Measurements from ENCODE around the gene BICD2. TPM values are rescaled to one million over a fixed set of nuclear protein-coding genes. Genes with fewer than 3 reads are reported as not detected.
"Not testable (repeated sequence)": the region's sequence is repeated elsewhere in the genome, so short reads cannot be mapped to it uniquely, and the experiment has no call there.

Gene BICD2
- 20.1 and 21.6 TPM in 2 replicates for total RNA-seq (2014; rRNA removed; shearing (Covaris generic))

GRCh38 chr9:92764381-92764987, at the start of gene BICD2:
Gene BICD2, minus strand, starts transcription at chr9:92764833. Its CDS starts 89 bp downstream, at chr9:92764744.
- no peak for DNase-seq (ENCODE audit: low read depth)

- not testable (repeated sequence) for DNase-seq (ENCODE audit: low read depth)
These were observed 45.1 kb upstream of the BICD2 start for GRCh38 chr9:92809629-92810326.

DNA sequence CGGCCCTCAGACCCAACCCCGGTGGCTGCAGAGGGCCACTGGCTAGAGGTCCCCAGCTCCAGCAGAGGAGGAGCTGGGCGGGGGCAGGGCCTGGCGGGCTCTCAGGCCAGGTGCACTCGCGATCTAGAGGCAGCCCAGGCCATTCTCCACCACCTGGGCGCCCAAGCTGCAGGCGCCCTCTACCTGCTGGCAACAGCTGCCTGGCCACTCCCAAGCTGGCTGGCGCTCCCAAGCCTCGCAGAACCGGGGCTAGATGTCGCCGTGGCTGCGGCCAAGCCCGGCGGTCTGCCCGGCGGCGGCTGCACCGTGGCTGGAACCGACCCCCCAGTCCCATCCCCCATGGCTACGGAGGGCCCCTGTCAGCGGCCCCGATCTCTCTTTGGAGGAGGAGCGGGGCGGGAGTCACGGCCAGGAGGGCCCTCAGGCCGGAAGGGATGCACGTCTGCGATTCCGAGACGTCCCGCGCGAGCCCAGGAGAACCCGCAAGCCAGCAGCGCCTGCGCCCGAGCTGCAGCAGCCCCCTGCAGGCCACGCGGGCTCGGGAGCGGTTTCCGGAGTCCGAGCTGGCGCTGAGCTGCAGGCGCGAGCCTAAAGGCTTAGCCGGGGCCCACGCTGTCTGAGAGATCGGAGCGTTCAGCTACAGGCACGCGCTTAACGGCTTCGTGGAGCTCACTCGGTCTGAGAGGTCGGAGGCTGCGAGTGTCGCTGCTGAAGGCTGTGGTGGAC, 44.3 kb upstream of the BICD2 start:
- peak; percentile 56 for DNase-seq (ENCODE audit: low read depth)

DNA sequence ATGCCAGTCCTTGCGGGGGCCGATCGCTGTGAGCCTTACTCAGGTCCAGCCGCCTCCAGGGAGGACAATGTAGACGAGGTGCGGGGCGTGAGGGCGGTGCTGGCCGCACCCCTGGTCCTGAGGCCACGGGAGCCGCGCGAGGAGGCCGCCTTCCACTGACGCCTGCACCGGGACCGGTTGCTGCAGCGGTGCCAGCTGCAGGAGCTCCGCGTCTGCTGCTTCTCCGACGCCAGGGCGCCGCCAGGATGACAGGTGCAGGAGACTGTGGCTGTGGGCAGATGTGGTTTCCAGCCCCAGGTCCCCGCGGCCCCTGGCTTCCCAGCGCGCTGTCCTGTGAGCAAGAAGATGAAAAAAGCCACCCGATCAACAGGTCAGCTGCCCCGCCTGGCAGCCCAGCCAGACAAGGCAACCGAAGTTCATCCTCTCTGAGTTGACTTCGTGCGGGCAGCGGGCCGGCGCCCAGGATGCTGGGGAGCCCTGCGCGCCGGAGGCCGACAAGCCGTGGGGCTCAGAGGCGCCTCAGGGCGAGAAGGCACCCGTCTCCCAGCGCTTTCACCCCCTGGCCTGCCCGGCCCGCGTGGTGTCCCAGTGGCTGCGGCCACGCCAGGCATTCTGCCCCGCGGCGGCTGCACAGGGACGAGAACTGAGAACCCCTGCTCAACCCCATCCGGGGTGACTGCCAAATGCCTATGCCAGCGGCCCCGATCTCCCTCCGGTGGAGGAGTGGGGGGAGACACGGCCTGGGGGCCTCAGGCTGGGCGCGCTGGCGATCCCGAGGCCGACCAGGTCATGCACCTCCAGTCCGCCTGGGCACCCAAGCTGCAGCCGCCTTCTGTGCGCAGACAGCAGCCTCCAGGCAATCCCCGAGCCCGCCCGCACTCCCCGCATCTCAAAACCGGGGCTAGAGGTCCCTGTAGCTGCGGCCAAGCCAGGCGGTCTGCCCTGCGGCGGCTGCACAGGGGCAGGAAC, 43.4 kb upstream of the BICD2 start:
- no peak for DNase-seq (ENCODE audit: low read depth)

DNA sequence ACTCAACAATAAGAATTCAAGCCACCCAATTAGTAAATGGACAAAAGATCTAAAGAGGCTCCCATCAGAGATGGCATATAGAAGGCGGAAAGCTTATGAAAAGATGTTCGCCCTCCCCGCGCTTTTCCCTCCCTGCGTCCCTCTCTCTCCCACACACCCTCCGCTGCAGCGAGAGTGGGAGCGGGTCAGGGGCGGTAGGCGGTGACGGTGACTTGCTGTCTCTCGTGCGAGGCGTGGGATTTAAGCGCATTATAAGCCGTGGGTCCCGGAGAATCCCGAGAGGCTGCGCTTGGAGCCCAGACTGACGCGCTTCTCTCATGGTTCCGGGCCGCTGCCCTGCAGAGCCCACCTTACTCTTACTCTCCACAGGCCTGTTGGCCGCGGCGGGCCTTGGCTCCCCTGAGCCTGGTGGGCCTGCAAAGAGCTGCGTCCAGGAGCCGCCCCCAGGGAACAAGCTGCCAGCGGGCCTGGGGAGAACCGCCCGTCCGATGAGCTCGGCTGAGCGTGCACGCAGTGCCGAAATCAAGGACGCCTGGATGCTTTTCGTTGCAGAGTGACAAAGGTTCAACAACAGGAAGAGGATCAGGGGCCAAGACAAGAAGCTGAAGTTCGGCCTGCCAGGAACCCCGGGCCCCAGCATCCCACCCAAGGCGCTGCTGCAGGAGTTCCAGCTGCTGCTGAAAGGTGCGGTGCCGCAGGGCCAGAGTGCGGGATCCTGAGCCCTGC, 42.6 kb upstream of the BICD2 start:
- no peak for DNase-seq (ENCODE audit: low read depth)

GRCh38 chr9:92804727-92805126, 40.1 kb upstream of the BICD2 start:
- no peak for DNase-seq (ENCODE audit: low read depth)

DNA sequence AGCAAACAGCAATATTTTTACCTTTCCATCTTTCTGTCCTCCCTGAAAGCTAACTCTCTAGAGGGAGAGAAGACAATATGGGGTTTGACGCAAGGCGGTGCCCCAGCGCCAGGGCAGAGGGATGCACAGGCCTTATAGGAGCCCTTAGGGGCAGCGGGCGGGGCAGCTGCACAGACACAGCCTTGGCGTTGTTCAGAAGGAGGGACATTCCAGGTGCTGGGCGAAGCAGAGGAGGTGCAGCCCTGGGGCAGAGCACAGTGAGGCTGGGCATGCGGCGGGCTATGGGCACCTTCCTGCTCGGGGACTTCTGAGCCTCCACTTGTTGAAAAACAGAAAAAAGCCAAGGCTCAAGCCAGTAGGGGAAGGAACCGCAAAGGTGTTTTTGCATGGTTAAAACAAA, 33.7 kb upstream of the BICD2 start:
- no peak for DNase-seq (ENCODE audit: low read depth)

DNA sequence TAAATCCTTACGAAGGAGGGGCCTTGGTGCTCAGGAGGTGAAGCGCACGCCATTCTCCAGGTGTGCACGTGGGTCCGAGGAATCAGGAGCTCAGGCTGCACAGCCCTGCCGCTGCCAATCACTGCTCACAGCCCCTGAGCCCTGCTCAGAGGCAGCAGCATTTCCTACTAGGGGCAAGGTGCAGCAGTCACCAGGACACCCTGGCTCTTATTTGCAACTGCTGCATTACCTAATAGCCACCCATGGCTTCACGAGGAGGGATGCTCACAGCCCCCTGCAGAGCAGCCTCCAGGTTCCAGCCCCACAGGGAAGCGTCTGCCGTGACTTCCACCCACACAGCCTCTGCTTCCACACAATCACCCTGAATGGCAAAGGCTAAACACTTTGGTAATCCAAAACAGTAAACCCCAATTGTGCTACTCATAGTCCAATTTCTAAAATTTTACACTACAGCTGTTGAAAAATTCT, 31.7 kb upstream of the BICD2 start:
- DNase-seq (ENCODE audit: low read depth), result not testable (repeated sequence)

DNA sequence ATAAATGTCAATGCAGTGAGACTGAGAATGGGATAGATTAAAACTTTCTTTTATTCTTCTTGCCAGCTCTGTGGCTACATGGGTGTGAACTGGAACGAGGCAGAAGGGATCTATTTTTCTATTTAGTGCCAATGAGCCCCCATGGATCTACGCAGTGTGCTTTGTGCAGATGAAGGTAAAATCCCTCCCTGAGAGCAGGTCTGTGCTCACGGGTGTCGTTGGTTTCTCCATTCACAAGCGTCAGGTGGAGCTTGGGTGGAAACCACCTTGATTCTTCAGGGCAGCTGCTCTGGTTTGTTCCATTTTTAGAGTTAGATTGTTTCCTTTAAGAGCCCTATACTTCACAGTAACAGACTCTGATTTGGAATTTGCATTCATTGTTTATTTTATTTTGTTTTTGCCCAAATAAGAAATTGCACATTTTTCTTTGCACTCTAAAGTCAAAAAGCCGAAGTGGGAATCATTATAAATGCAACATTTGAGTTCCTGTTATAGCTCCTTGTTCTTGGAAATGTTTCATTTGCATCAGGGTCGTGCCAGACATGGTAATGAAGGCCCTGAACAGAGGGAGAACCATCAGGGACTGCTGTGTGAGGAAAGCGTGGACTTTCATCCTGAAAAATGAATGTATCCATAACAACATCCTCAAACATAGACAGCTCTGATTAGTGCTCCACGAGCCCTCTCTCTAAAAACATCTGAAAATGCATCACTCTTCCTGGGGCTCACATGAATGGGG, 31.1 kb upstream of the BICD2 start:
- DNase-seq (ENCODE audit: low read depth), result no peak

GRCh38 chr9:92795000-92795399, 30.4 kb upstream of the BICD2 start:
- DNase-seq (ENCODE audit: low read depth), result no peak

GRCh38 chr9:92794426-92794825, 29.8 kb upstream of the BICD2 start:
- no peak for DNase-seq (ENCODE audit: low read depth)

DNA sequence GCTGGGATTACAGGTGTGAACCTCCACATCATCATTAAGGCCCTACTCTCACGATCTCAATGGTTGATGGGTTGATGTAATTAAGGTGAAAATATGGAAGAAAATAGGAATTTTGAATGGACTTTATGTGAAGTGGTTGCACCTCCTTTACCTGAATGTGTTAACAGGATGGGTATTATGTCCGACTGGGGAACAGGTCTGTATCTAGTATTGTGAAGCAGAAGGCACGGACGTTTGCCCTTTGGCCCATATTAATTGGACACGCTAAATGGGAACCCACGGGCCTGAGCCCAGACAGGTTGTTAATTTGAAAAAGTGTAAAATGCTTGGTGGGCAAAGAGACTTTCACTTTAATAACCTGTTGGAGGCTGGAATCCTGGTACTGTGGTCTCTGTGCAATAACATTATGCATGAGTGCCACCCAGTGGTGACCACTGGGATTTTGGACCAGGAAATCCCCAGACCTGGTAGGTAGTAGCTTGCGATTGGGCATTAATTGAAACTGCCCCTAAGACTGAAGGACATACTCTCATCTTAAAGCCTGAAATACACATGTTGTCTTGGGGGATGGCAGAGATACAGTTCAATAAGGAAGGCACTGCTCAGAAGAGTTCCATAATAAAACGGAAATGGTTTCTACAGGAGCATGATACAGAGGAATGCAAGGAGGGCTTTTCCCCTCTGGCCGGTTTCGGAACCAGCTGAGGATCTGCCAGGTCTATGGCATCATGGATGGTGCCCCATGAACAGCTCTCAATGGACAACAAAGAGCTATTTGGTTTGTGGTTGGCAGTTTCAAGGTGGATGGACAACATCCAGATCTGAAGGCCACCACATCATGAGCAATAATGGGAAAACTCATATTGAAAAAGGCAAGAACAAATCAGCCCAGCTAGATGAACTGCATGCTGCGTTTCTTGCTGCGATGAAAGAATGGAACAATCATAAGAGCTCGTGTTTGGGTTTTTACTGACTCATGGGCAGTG, 26.2 kb upstream of the BICD2 start:
- peak; percentile 65 for DNase-seq (ENCODE audit: low read depth)

- no peak for DNase-seq (ENCODE audit: low read depth)
These were observed 21.7 kb upstream of the BICD2 start for GRCh38 chr9:92786298-92786697.

- DNase-seq (ENCODE audit: low read depth), result no peak
These were observed 17.3 kb upstream of the BICD2 start for GRCh38 chr9:92781899-92782298.

DNA sequence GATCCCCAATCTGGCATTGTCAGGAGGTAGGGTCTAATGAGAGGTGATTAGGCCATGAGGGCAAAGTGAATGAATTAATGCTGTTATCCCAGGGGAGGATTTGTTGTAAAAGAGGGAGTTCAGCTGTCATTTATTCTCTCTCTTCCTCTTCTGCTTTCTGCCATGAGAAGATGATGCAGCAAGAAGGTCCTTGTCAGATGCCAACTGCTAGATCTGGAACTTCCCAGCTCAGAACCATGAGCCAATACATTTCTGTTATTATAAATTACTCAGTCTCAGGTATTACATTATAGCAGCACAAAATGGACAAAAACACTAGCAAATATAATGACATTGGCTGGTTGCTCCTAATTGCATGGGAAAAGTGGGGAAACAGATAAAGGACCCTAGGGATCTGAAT, 15.6 kb upstream of the BICD2 start:
- no peak for DNase-seq (ENCODE audit: low read depth)

- no peak for DNase-seq (ENCODE audit: low read depth)
These were observed 10.8 kb upstream of the BICD2 start for GRCh38 chr9:92775466-92775865.

DNA sequence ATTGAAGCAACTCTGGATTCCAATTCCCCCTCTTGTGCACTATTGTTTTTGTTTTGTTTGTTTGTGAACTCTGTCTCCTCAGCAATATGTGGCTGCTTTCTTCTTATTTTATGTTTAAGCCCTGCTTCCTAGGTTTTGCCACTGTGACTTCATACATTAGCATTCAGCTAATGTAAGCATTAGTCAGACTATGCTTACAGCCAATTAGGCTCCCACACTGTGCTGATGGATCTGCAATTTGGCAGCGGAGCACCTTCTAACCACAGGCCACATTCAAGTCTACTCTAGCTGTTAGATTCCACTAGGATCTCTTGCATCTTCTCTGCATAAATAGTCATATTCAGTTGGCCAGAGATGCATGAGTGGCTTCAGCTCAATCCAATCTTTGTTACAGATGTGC, 9.6 kb upstream of the BICD2 start:
- peak; percentile 69 for DNase-seq (ENCODE audit: low read depth)

DNA sequence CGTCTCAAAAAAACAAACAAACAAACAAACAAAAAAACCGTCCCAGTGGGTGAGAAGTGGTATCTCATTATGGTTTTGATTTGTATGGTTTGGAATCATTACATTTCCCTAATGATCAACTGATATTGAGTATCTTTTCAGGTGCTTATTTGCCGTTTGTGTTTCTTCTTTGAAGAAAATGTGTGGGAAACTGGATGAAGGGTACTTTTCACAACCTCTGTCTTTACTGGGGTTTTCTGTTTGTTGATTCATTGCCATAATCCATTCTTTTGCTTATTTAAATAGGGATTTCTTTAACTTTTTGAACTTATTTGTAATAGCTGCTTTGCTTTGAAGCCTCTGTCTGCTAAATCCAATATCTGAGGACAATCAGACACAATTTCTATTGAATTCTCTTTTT, 9.2 kb upstream of the BICD2 start:
- no peak for DNase-seq (ENCODE audit: low read depth)

- no peak for DNase-seq (ENCODE audit: low read depth)
These were observed 6.7 kb upstream of the BICD2 start for GRCh38 chr9:92771309-92771708.
